Esophagus muscularis mucosa (tissue), 4 donors: Measurements from ENCODE around the gene CD28. TPM values are rescaled to one million over a fixed set of nuclear protein-coding genes. Genes with fewer than 3 reads are reported as not detected.
A peak's percentile ranks its signal among the peaks of the same experiment; 100 is the strongest.
"Not testable (repeated sequence)": the region's sequence is repeated elsewhere in the genome, so short reads cannot be mapped to it uniquely, and the experiment has no call there.

Source experiments
- DNase-seq: peaks from one replicate; pipeline ENCODE4 v3.0.0-alpha.2; 2017; ENCODE audit errors: extremely low spot score
- H3K27ac ChIP-seq, 4 donors: fragments of 200-600 bp; sonication (generic); replicated peaks in 1 of 4; 1 replicate in 3 of 4; 2 replicates in 1 of 4; pipeline ENCODE4 v1.5.1; 2016 to 2019; ENCODE audit warnings: mild to moderate bottlenecking in 1 of 4
- H3K27me3 ChIP-seq, 4 donors: fragments of 200-600 bp; sonication (generic); one replicate each; pipeline versions ENCODE4 v1.5.1 to v1.6.0; 2016 to 2019
- H3K36me3 ChIP-seq, 4 donors: fragments of 200-600 bp; sonication (generic); one replicate each; pipeline ENCODE4 v1.5.1; 2016 to 2019
- H3K4me1 ChIP-seq, 4 donors: fragments of 200-600 bp; sonication (generic); one replicate each; pipeline ENCODE4 v1.5.1; 2016 to 2019
- H3K4me3 ChIP-seq, 4 donors: fragments of 200-600 bp; sonication (generic); 1 replicate in 2 of 4; 2 replicates in 2 of 4; pipeline ENCODE4 v1.5.1; 2016 to 2019; ENCODE audit warnings: mild to moderate bottlenecking in 4 of 4, moderate library complexity in 1 of 4
- H3K9me3 ChIP-seq, 4 donors: fragments of 200-600 bp; sonication (generic); 1 replicate in 3 of 4; 2 replicates in 1 of 4; pipeline ENCODE4 v1.5.1; 2016 to 2019
- CTCF ChIP-seq, 3 experiments: fragments of 200-600 bp in 2 of 3; fragments of 450-650 bp in 1 of 3; sonication (generic) in 2 of 3; IDR thresholded peaks; one replicate each; pipeline ENCODE4 v1.5.1; 2017 to 2019; ENCODE audit warnings: antibody characterized with exemption in 3 of 3, mild to moderate bottlenecking in 2 of 3, moderate library complexity in 1 of 3
- EP300 ChIP-seq: sonication (generic); formaldehyde crosslinking; IDR thresholded peaks from one replicate; pipeline ENCODE4 v1.6.1; 2017; ENCODE audit warnings: antibody characterized with exemption
- POLR2A ChIP-seq: fragments of 450-650 bp; IDR thresholded peaks from one replicate; pipeline ENCODE4 v1.6.1; 2017; ENCODE audit warnings: antibody characterized with exemption, moderate library complexity, mild to moderate bottlenecking, low read depth
- POLR2AphosphoS5 ChIP-seq, 2 donors: sonication (generic); formaldehyde crosslinking; IDR thresholded peaks; one replicate each; pipeline ENCODE4 v1.6.1; 2017; ENCODE audit warnings: antibody characterized with exemption in 2 of 2
- WGBS: methylation state at CpG from one replicate; pipeline ENCODE4 v1.1.5; 2018; 5-methylcytosine and 5-hydroxymethylcytosine counted together
- intact Hi-C: fragments of 100-400 bp; cut with DNase I; formaldehyde crosslinking; loops from one replicate; pipeline ENCODE4 v1.15.1; 2023
- total RNA-seq, 4 donors: library from RNA; depleted of rRNA; stranded (reverse); fragments of >200 nt; gene quantifications; one replicate each; pipeline versions ENCODE4 v1.1.0 to v1.2.1, GENCODE V29; 2016

CD28 gene
- total RNA-seq, 4 donors from 2014 or later, result under 0.01 to 2.2 (median 0.28) TPM

GRCh38 chr2:203692031-203692710 lies 14.3 kb upstream of the CD28 start:
- Histone ChIP-seq H3K9me3 (no peaks in the 10 kb centered on the region), H3K4me3 (no peak overlapping the region), H3K27ac (peak overlapping the region in 1 of 4 donors; percentile 30), H3K36me3 (no peaks in the 10 kb centered on the region), H3K4me1 (peaks cover 11 to 42% (median 33%) of the 10 kb centered on the region in 4 donors), H3K27me3 (no peaks in the 10 kb centered on the region)
- no peak for DNase-seq
- TF ChIP-seq POLR2AphosphoS5 (IDR thresholded peaks at IDR 0.05) (no peak), POLR2A (no peak), EP300 (no peak)
- 67% methylated on average over 5 of the region's 5 CpGs for WGBS
- intact Hi-C loops, result no loop called here

GRCh38 chr2:203693242-203693879 lies 13.1 kb upstream of the CD28 start:
- H3K4me3 ChIP-seq, result no peak overlapping the region
- no peaks in the 10 kb centered on the region for H3K36me3 ChIP-seq
- WGBS, result 91% methylated on average over 6 of the region's 6 CpGs
- H3K27me3 ChIP-seq, result no peaks in the 10 kb centered on the region
- H3K4me1 ChIP-seq, result peaks cover 10 to 36% (median 30%) of the 10 kb centered on the region in 4 donors
- no peak for TF ChIP-seq POLR2AphosphoS5 (IDR thresholded peaks at IDR 0.05)
- TF ChIP-seq CTCF (IDR thresholded peaks at IDR 0.05), result no peak
- TF ChIP-seq POLR2A, result no peak
- TF ChIP-seq EP300, result no peak
- H3K9me3 ChIP-seq, result no peaks in the 10 kb centered on the region
- no peak for DNase-seq
- intact Hi-C loops, result no loop called here
- no peak overlapping the region for H3K27ac ChIP-seq

- H3K27ac ChIP-seq, result no peak overlapping the region
- H3K4me3 ChIP-seq, result no peak overlapping the region
- H3K4me1 ChIP-seq, result peaks cover 2 to 27% (median 22%) of the 10 kb centered on the region in 4 donors
- intact Hi-C loops, result no loop called here
- TF ChIP-seq CTCF (IDR thresholded peaks at IDR 0.05) (no peak), POLR2A (no peak), POLR2AphosphoS5 (IDR thresholded peaks at IDR 0.05) (no peak), EP300 (no peak)
- 72% methylated on average over 3 of the region's 3 CpGs for WGBS
- no peaks in the 10 kb centered on the region for H3K9me3 ChIP-seq
- no peaks in the 10 kb centered on the region for H3K36me3 ChIP-seq
- H3K27me3 ChIP-seq, result no peaks in the 10 kb centered on the region
- DNase-seq, result no peak
Observed at GRCh38 chr2:203694191-203694590, 12.2 kb upstream of the CD28 start.

- WGBS, result 88% methylated on average over 1 of the region's 1 CpG
- Histone ChIP-seq H3K36me3 (no peaks in the 10 kb centered on the region), H3K9me3 (no peaks in the 10 kb centered on the region), H3K4me3 (no peak overlapping the region), H3K27me3 (no peaks in the 10 kb centered on the region), H3K27ac (no peak overlapping the region), H3K4me1 (peaks cover 0 to 13% (median 0%) of the 10 kb centered on the region in 4 donors)
- DNase-seq, result no peak
- no peak for TF ChIP-seq CTCF (IDR thresholded peaks at IDR 0.05)
- TF ChIP-seq EP300, result no peak
- intact Hi-C loops, result no loop called here
Observed at GRCh38 chr2:203697190-203697589, 9.2 kb upstream of the CD28 start.

- DNase-seq, H3K27me3 ChIP-seq, intact Hi-C loops, H3K36me3 ChIP-seq, H3K4me1 ChIP-seq, H3K4me3 ChIP-seq, H3K9me3 ChIP-seq, H3K27ac ChIP-seq: not testable (repeated sequence)
- WGBS, result 93% methylated on average over 2 of the region's 2 CpGs
Observed at GRCh38 chr2:203697763-203698162, 8.7 kb upstream of the CD28 start.

- H3K4me3 ChIP-seq, DNase-seq, H3K27ac ChIP-seq, intact Hi-C loops, H3K27me3 ChIP-seq, H3K4me1 ChIP-seq, H3K9me3 ChIP-seq, H3K36me3 ChIP-seq: not testable (repeated sequence)
- WGBS, result 95% methylated on average over 5 of the region's 5 CpGs
Observed at GRCh38 chr2:203698410-203698809, 8.0 kb upstream of the CD28 start.
